RKO (cell line): ENCODE measurements around the gene MCTP1.

Experiments
- DNase-seq: peaks from one replicate; pipeline ENCODE4 v3.0.0-alpha.2; 2016; ENCODE audit warnings: low spot score

The MCTP1 gene

DNA sequence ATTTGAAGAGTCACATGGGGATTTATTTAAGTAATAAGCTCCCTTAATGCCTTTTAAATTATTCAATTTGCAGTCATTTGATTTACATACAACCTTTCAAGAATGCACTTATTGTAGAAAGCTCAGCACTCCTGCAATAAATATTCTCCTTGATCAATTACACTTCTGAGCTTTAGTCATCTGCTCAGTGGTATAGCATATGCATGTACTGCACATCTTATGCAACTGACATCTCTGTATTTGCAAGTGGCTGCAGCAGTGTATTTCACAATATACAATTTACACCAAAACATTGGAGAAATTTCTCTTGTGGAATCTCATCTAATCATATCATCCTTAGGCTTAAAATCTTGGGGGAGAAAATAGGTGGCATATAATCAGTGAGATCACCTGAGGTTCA lies 340.7 kb downstream of the MCTP1 start:
- DNase-seq = no peak

DNA sequence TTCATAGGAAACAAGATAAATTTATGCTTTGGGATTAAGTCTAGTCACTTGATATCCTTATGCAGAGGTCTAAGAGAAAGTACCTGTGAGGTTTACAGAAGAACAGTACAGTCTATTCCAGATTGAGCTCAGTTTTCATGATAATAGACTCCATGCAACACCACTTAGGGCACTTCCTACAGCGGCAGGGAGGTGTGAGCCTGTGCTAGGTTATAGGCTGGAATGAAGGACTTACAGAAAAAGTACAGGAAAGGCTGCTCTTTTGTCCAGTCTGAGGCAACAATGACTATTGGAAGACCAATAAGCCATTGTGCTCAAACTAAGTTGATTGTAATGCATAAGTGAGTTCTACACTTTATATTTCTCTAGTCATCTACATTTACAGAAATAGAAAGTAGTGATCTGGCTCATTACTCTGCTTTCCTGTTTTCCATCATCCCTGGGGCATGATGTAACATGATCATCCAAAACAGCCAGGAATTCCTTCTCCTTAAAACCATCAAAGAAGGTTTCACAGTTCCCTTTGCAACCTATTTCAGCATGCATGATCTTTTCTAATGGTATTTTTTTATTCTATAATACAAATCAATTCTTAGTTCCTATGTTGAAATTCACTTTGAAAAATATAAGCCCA lies 343.7 kb downstream of the MCTP1 start:
- no peak for DNase-seq

DNA sequence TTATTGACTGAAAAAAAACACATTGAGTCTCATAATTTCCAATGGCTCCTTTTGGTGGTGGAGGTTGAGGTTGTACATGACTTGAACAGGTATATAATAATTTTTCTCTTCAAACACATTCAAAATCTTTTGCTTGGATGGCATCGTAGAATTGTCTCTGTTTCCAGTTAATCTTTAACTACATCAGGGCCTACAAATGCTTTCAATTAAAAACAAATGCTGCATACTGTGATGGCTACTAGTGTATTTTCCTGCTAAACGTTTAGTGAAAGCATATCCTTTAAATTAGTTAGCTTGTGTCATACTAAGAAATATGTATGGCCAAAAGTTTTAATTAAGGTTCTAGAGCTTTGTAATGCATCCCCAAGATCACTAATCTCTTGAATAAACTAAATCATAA lies 352.6 kb downstream of the MCTP1 start:
- no peak for DNase-seq

DNA sequence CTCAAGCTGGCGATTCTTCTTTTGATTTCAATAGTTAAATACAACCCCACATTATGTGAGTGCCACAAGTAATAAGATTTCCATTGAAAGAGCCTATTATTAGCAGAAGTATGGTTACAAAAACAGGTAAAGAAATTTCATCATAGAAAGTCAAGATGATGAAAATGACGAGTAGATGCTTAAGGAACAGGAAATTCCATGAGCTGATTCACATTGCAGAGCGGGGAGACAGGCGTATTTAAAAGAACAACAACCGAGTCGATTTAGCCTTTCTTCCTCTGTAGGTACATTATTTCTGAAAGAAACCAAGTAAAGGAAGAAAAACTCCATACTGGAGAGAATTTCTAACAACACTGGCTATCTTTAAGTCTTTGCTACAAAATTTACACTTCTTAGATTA lies 356.0 kb downstream of the MCTP1 start:
- no peak for DNase-seq

DNA sequence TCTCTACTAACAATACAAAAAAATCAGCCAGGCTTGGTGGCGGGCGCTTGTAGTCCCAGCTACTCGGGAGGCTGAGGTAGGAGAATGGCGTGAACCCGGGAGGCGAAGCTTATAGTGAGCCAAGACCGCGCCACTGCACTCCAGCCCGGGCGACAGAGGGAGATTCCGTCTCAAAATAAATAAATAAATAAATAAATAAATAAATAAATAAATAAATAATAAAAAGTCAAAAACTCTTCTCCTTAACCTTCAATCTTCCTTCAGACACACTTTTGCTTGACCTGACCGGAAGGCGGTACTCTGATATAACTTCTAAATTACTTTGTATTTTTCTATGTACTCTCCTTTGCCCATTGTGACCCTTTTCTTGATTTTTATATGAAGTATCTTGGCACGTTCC lies 364.3 kb downstream of the MCTP1 start:
- no peak for DNase-seq

DNA sequence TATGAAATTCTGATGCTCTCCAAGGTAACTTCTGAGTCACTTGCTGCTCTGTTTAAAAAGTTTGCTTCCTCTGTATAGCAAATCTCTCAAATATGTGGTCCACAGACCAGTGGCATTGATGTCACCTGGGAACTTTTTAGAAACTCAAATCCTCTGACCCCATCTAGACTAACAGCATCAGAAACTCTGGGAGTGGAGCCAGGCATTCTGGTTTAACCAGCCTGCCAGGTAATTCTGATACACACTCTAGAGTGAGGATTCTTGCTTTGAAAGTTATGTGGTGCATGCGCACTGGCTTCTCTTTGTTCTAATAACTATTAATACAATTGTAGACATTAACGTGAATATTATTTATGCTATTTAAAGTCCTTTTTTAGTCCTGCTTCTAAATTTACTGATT lies 368.3 kb downstream of the MCTP1 start:
- no peak for DNase-seq

DNA sequence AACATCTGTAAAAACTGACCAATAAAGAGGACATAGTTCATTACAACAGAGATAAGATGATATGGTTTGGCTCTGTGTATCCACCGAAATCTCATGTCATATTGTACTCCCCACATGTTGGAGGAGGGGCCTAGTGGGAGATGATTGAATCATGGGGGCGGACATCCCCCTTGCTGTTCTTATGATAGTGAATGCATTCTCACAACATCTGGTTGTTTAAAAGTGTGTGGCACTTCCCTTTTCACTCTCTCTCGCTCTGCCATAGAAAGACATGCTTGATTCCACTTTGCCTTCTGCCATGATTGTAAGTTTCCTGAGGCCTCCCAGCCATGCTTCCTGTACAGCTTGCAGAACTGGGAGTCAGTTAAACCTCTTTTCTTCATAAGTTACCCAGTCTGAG lies 373.6 kb downstream of the MCTP1 start:
- no peak for DNase-seq

DNA sequence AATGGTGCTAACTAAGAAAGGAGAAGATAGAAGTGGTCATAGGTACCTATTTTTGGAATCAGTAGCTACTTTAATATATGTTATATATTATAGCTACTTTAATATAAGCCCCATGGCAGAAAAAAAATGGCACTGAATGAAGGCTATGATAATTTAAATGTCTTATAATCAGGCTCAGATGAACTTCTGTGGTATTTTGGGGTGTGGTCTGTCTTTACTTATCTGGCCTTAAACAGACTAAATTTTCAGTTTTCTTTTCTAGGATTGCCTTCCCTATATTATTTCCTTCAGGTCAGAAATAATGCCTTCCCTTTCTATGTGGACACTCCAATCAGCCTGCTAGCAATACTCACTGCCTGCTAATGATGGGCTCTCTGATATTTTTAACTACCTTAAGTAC lies 374.2 kb downstream of the MCTP1 start:
- DNase-seq = no peak

DNA sequence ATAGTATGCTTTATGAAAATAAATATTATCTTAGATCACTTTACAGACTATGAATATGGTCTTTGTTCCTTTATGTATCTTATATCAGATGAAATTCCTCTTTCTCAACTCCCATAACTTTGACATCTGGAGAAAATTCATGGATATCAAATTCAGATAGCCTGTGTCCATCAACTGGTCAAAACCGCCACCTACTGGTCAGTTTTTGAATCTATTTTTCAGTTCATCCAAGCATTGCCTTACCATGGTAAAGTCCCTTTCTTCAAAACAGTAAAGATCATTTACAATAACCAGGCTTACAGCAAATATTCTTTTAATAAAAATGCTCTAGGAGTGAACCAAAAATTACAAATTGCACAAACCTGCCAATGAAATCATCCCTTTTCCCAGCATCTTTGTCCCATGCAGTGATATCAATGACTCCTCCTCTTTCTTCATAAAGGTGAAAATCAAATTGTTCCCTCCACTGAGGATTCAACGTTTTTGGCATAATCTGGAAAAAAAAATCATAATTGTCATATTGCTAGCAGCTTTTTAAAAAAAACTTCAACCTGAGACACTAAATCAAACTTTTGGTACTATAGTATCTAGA lies 375.9 kb downstream of the MCTP1 start:
- peak; percentile 49 for DNase-seq

DNA sequence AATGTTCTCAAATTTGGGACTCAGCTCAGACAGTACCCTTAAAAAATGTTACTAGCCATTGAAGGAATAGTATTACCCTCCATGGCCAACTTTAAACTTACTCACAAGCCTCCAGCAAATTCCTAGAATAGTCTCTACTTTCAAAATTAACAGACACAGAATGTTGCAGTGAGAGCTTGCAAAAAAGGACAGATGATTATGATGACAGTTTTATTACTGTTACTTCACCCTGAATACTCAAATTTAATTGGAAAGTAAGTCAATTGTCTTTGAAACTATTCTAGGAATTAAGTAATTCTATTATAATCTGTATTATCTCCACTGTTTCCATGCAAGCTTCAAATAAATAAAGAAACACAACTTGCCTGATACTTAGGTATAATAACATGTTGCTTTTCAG lies 378.1 kb downstream of the MCTP1 start:
- DNase-seq = no peak

DNA sequence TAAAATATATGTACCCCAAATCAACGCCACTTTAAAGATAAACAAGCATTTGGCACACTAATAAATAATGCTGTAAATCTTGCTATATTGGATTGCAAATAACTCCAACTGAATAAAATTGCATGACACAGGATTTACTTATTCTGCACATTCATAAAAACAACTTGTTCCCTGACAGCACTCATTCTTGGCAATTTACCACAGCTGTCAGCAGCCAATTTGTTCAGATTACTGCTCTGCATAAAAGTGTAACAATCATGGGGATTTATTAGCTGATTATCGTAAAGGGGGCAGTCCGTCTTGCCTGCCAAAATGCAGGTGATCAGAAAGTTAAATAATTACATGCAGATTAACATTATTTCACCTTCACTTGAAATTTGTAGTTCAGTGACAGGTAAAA lies 381.2 kb downstream of the MCTP1 start:
- DNase-seq = no peak

DNA sequence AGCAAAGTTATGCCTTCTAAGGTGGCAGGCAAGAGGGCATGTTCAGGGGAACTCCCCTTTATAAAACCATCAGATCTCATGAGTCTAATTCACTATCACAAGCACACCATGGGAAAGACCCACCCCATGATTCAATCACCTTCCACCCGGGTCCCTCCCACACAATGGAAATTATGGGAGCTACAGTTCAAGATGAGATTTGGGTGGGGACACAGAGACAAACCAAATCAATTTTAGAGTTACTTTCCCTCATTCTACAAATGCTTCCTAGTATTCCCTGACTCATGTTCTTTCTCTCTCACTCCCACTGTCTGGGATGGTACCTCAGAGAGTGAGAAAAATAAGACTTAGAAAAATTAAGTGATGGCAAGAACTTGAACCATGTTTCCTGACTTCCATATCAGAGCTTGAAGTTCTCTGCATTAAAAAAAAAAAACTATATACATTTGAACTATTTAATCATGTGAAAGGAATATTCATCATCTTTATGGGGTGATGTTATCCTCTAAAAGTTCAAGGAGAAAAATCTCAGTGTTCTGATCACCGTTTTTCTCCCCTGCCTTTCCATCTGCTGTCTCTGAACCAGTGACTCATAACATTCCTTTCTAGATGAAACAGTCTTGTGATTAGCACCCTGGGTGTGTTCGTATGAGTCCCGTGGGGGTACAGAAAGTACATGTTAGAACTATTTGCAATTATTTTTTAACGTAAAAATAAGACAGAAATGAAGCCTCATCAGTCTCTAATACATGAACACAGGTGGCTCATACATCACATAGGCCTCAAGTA lies 383.5 kb downstream of the MCTP1 start:
- DNase-seq = peak; percentile 82

DNA sequence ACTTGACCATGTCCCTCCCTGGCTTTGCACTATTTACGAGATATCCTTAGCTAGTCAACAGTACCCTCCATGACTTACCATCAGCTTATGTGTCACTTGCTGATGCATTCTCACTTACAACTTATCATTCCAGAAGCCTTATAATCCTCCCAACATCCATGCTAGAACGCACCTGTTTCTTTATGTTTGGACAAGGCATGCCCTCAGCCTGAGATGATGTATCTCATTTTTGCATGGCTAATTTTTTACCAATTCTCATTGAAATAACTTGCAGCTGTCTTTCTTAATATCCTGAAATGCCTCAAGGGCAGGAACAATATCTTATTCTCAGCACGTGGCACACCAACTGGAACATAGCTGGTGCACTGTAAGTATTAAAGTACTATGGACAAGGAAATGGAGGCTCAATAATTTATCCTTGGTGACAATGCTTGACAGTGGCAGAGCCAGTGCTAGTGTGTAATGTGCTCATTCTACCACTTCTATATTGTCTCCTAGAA lies 384.8 kb downstream of the MCTP1 start:
- DNase-seq = no peak

DNA sequence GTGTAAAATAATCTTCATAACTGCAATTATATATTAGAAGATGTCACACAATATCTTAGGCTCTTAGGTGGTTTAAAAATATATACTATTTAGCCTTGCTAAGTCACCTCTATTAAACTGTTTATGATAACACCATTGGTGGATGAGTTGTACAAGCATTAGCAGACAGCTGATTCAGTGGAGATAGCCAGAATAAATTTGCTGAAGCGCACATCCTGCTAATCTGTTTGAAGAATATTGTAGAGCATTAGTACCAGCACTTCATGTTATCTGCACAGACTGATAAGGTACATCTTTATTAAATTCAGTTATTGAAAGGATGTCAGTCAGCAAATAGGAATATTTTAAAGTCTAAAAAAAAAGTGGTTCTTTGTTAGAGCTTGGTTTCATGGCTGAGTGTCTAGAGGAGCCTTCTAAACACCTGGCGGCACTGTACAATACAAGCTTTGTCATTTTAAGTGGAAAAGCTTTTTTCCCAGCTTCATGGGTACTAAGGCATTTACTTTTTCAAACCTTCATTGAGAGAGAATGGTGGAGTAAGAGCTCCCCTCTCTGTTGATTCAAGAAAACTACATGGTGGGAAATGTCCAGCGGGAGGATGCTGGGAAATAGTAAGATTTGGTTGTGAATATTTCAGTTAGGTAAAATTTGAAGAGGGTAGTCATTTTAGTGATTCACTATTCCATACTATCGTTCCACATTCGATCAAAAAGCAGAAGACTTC lies 391.3 kb downstream of the MCTP1 start:
- DNase-seq = no peak

DNA sequence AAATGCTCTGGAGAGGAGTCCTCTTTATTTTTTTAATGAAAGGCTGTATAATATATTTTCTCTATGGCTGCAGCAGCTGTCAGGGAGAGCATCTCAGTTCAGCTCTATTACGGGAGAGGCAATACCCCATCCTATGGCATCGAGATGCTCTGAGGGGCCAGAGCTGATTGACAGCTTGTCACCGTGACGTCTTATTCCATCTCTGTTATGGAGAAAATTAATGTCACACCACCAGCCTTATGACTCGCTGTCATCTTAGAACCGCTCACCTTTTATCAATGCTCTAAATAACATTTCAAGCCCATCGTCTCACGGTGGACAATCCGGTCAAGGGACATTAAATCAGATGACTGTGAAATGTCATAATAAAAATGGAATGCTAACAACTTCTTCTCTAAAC lies 392.9 kb downstream of the MCTP1 start:
- no peak for DNase-seq

DNA sequence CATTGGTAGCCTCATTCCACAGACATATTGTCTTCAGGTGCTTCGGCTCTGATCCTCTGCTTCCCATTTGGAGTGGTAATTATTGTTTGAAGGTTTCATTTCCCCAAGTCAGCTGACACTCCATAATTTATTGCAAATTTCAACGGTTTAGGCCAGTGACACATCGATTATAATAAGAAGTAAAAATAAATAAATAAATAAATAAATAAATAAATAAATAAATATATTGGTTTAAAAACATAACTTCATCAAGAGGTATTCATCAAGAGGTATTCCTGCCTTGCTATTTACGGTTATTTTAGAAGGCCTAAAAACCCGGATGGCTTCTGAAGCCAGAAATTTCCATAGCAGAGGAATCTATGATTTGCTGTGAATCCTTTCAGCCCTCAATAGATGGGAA lies 393.3 kb downstream of the MCTP1 start:
- no peak for DNase-seq

DNA sequence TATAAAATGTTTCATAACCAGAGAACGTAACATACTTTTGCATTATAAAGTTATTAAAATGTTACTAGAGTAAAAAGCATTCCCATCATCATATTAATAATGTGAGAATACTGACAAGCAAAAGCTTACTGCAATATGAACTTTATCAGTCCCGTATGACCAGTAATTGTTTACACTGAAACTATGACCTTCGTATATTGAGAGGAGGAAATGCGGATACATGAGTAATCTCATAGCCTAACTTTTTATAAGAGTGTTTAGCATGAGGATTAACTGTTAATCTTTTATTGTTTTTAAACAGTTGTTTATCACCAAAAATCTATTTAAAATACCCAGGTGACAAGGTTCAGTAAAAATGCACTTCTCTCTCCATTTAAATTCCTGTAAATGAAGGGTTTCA lies 394.0 kb downstream of the MCTP1 start:
- DNase-seq = no peak

DNA sequence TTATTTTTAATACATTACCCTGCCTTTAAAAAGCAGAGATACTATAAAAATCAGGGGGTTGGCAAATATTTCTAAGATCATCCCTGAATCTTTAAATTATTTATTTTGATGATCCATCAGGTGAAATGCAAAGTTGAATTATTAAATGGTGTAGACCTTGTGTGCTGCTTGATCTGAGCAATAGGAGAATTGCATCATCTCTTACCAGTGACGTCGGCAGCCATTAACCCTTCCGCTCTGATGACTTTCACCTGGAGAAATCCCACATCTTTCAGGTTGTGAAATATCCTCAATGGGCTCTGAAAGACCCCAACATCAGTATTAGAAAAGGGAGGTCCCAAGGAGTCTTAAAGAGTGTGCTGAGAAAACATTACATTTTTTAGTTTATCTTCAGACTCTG lies 396.2 kb downstream of the MCTP1 start:
- no peak for DNase-seq

DNA sequence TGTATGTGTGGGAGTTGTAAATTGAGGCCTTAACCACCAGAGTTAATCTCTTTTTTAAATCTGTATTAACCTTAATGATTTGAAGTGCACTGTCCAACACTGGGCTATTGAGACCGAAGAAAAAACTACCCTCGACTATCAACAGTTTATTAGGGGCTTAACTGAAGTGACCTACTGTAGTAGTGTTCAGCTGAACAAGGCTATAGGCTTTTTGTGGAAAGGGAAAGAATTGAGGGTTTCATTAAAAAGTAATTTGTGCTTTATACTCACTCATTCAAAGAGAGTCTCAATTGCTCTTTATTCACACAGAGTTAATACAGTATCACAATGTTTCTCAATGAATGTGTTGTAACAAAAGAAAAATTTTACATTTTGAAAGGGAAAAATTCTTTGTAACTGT lies 399.0 kb downstream of the MCTP1 start:
- no peak for DNase-seq

DNA sequence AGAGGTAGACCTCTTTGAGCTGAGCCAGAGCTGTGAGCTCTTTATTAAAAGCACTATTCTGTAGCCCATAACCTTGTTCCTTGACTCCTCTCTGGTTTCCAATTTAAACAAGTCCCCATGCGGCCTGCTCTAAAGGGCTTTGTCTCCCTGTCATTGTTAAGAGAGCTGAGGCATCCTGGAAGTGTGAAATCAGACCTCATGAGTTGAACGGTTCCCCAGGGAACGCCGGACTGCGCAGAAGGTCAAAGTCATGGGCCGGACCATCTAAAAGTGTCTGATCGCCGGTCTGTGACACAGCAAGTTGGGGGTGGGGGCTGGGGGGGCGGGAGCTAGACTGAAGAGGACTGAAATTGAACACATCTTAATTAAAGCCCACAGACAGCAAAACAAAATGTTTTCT lies 400.6 kb downstream of the MCTP1 start:
- DNase-seq = no peak

DNA sequence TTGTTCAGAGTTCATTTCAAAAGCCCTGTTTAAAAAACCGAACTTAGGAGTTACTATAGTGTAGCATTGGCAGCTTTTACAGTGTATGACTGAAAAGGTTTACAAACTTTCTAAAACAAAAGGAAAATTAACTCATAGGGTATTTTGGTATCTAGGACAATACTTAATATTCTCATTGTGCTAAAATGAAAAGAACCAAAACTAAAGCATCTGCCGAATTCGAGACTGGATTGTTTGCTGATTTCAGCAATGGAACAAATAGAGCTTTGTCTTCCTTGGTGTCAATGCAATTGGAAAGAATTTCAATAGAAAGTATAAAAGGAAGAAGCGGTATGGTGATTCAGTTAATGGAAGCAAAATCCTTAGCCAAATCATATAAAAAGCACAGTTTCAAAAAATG lies 412.4 kb downstream of the MCTP1 start:
- DNase-seq = no peak

DNA sequence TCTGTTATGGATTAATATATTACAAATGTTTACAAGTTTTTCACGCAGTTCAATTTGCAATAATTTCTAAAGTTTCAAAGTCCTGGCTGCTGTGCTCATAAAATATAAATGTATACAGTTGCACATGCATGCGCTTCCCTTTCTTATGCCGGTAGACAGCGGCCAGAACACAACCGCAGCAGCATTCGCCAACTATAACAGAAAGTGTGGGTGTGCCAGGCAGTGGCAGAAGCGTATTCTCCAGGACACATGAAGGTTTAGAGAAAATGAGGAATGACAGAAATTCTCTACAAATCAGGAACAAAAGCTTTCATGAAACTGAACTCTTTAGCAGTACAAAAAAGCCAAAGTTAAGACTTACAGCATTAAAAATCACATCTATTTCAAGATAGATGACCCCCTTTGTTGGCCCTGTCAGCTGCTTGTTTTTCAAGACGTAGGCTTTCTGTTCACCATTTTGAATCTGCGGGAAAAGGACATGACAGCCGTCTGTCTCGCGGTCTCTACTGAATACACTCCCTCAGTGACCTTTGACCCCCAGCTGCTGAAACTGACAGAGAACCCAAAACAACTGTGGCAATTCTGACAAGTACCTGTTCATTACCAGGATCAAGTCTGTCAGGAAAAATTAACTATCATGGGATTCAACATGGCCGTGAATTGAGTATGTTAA lies 414.2 kb downstream of the MCTP1 start:
- DNase-seq = no peak
